Stimulated activated CD8-positive, alpha-beta memory T cell treated with anti-CD3 and anti-CD28 coated beads, Interleukin-4, amount 100 ng/mL, for 24 hours (primary cell): ENCODE data around the gene RAMP3.

Experiments
- DNase-seq: peaks from one replicate; pipeline ENCODE4 v3.0.0-alpha.2; 2020; ENCODE audit warnings: low read depth

RAMP3 gene

GRCh38 chr7:45223728-45224630 is 66.4 kb downstream of the RAMP3 start:
- DNase-seq: no peak

DNA sequence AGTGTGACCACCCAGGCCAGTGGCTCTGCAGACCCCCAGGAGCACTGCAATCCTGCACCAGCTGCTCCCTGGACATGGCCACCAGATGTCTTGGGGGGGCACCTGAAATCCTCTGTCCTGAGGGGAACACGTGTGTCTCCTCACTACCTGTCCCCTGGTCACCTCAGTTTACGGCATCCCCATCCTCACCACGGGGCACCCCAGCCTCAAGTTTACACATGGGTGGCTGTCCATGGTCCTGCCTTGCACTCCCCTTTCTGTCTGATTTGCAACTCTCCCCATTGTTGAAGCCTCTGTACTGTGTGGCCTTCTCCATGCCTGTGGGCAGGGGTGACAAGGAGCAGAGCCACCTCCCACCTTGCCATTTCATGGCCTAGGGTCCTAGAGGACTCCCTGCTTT is 67.2 kb downstream of the RAMP3 start:
- no peak for DNase-seq

DNA sequence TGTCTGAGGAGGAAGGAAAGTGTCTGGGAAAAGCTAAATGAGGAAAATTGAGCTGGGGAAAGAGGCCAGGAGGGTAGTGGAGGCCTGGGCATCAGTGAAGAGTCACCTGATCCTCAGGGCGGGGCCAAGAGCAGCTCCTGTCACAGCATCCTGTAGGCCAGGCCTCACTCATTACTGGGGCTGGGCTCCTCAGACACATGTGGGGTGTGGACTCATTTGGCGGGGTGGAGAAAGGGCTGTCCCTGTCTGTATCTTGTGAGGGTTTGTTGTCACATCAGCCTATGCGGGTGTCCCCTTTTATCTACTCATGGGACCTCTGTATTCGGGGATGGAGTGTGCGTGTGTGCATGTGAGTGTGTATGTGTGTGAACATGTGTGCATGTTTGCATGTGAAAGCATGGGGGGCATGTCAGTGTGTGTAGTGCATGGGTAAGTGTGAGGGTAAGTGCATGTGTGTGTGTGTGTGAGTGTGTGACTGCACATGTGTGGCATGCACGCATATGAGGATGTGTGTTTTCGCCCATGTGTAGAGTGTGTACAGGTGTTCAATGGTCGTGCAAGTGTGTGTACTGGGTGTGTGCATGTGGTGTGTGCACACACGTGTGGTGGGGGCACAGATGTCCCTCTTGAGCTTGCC is 67.8 kb downstream of the RAMP3 start:
- DNase-seq: no peak

- DNase-seq: no peak
Measured at GRCh38 chr7:45225948-45226335, 68.4 kb downstream of the RAMP3 start.

GRCh38 chr7:45229156-45229920 is 71.7 kb downstream of the RAMP3 start:
- no peak for DNase-seq

DNA sequence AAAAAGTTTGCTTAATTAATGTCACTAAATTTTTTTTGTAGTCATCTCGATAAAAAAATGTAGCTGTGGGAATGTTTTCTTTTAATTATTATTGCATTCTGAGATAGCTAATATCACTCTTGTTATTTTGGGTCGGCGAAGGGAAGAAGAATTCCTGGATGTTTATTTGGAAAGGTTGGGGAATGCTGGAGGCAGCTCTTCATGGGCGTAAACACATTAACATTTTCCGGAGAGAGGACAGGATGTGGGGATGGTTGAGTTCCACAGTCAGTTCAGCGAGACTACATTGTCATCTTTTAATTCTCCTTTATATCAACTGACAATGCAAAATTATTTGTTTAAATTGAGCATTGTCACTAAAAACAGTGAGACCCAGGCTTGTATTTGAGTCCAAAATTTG is 72.5 kb downstream of the RAMP3 start:
- no peak for DNase-seq

DNA sequence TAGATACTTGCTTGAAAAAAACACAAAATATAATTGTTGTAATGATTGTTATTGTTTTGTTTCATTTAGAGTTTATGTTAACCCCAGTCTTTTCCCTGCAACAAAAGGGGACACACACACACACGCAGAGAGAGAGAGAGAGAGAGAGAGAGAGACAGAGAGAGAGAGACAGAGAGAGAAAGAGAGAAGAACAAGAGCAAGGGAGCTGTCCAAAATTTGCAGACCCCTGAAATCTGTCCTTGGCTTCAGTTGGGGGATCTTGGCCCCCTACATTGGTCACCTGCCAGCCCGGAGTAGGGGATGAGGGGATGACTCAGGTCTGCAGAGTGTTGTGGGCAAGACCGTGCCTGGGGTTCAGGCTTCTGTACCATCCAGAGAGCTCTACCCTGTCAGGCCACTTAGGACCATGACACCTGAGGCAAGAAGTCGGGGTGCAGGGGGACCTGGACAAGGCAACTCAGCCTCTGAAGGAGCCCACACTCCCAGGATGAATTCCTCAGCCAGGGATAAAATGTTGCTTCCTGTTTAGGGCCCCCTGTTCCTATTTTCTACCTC is 73.1 kb downstream of the RAMP3 start:
- no peak for DNase-seq

- no peak for DNase-seq
Measured at GRCh38 chr7:45233249-45233775, 75.7 kb downstream of the RAMP3 start.
